K562 (cell line): ENCODE data around the gene ZNF74. TPM values are rescaled to one million over a fixed set of nuclear protein-coding genes. Genes with fewer than 3 reads are reported as not detected.

ENCODE experiments used
- ATAC-seq: fragments of 200-7000 bp; cut with Tn5 transposase; 3 replicates; pipeline ENCODE4 v1.9.1; 2020; ENCODE audit warnings: moderate library complexity
- BruUV-seq: library from RNA; stranded (reverse); fragments of 400-500 nt; replicated peaks from 2 replicates; lab custom pipeline; 2021; lab: Mats Ljungman, UMichigan
- CTCF ChIA-PET: fragments of 300-600 bp; formaldehyde crosslinking; extraction: SDS; loops from one replicate; lab custom pipeline; 2021; ENCODE audit warnings: low intra/inter-chr PET ratio; lab: Yijun Ruan, JAX
- POLR2A ChIA-PET: fragments of 300-600, 350-650 bp; sonication (Branson Sonifier 250); formaldehyde crosslinking; extraction: SDS; loops from one replicate; lab custom pipeline; 2021; ENCODE audit warnings: antibody characterized with exemption, inconsistent platforms; lab: Yijun Ruan, JAX
- DNase-seq, 4 experiments: peaks; one replicate each; pipeline versions ENCODE4 v3.0.0 to v3.0.0-alpha.2; 2011 to 2018; ENCODE audit warnings: low spot score in 3 of 4, mixed read lengths in 3 of 4; ENCODE audit errors: extremely low read depth in 1 of 4
- FAIRE-seq: peaks from 2 replicates; lab custom pipeline; 2011; peaks lifted over from hg19 to GRCh38; lab: Jason Lieb, UNC
- H2AFZ ChIP-seq: 2 replicates; pipeline ENCODE4 v1.6.0; 2011; ENCODE audit warnings: low read depth, low read length, control low read depth, inconsistent platforms
- H3K27ac ChIP-seq: fragments of 200-600 bp; 3 replicates; pipeline ENCODE4 v1.8.0; 2011; ENCODE audit warnings: low read depth, mild to moderate bottlenecking, control low read depth, inconsistent platforms, low read length, moderate library complexity, mixed read lengths; ENCODE audit errors: extremely low read depth
- H3K27me3 ChIP-seq, 2 experiments: fragments of 300-600 bp in 1 of 2; 2 replicates in 1 of 2; 3 replicates in 1 of 2; pipeline versions ENCODE4 v1.6.0 to v1.8.0; 2011; ENCODE audit warnings: inconsistent platforms in 2 of 2, low read length in 2 of 2, mild to moderate bottlenecking in 1 of 2, mixed read lengths in 1 of 2, moderate library complexity in 1 of 2; ENCODE audit not compliant: control insufficient read depth in 2 of 2, insufficient read depth in 2 of 2
- H3K36me3 ChIP-seq: fragments of 300-600 bp; 3 replicates; pipeline ENCODE4 v1.8.0; 2011; ENCODE audit warnings: mild to moderate bottlenecking, low read length, inconsistent platforms; ENCODE audit not compliant: control insufficient read depth, insufficient read depth
- H3K4me1 ChIP-seq, 2 experiments: fragments of 200-600 bp in 1 of 2; replicated peaks in 1 of 2; 2 replicates in 1 of 2; 3 replicates in 1 of 2; pipeline versions ENCODE4 v1.5.1 to v1.8.0; 2011; ENCODE audit warnings: inconsistent platforms in 2 of 2, low read length in 2 of 2, mild to moderate bottlenecking in 1 of 2, mixed read lengths in 1 of 2, moderate library complexity in 1 of 2; ENCODE audit not compliant: control insufficient read depth in 2 of 2, insufficient read depth in 2 of 2
- H3K4me2 ChIP-seq: 2 replicates; pipeline ENCODE4 v1.6.1; 2011; ENCODE audit warnings: low read length, control low read depth, inconsistent platforms, mixed read lengths; ENCODE audit not compliant: insufficient read depth
- H3K4me3 ChIP-seq: fragments of 200-600 bp; sonication (generic), shearing (Covaris generic); 2 replicates; pipeline ENCODE4 v1.5.1; 2016; ENCODE audit warnings: control low read depth, inconsistent platforms
- H3K79me2 ChIP-seq: fragments of 200-600 bp; 3 replicates; pipeline ENCODE4 v1.8.0; 2011; ENCODE audit warnings: low read length, inconsistent platforms; ENCODE audit not compliant: control insufficient read depth, insufficient read depth
- H3K9ac ChIP-seq, 2 experiments: 2 replicates each; pipeline versions ENCODE4 v1.6.0 to v1.6.1; 2011; ENCODE audit warnings: low read depth in 2 of 2, low read length in 2 of 2, control low read depth in 1 of 2, inconsistent platforms in 1 of 2, mild to moderate bottlenecking in 1 of 2, mixed read lengths in 1 of 2; ENCODE audit not compliant: insufficient read depth in 1 of 2
- H3K9me1 ChIP-seq: one replicate; pipeline ENCODE4 v1.6.0; 2011; ENCODE audit warnings: inconsistent platforms, mild to moderate bottlenecking, low read length, moderate library complexity; ENCODE audit not compliant: control insufficient read depth, insufficient read depth
- H3K9me3 ChIP-seq: replicated peaks from 2 replicates; pipeline ENCODE4 v1.5.1; 2011; ENCODE audit warnings: low read depth, low read length, inconsistent platforms; ENCODE audit not compliant: control insufficient read depth, insufficient read depth
- H4K20me1 ChIP-seq: replicated peaks from 2 replicates; pipeline ENCODE4 v1.6.1; 2011; ENCODE audit warnings: low read length, inconsistent platforms, mixed read lengths; ENCODE audit not compliant: control insufficient read depth, insufficient read depth
- ATF3 ChIP-seq, 2 experiments: fragments of 450-650 bp in 1 of 2; sonication (generic) in 1 of 2; formaldehyde crosslinking in 1 of 2; IDR thresholded peaks in 1 of 2; conservative IDR thresholded peaks in 1 of 2; 2 replicates each; pipeline versions ENCODE4 v1.6.1 to v1.8.1; 2016 to 2023; ENCODE audit warnings: mild to moderate bottlenecking in 2 of 2, moderate library complexity in 2 of 2, inconsistent platforms in 1 of 2, missing genetic modification reagents in 1 of 2
- HMGN3 ChIP-seq: IDR thresholded peaks from 2 replicates; pipeline ENCODE4 v1.6.1; 2011; ENCODE audit warnings: borderline replicate concordance, low read depth, mild to moderate bottlenecking, mixed read lengths, low read length; ENCODE audit not compliant: insufficient read length; ENCODE audit errors: extremely low read depth
- HMGXB4 ChIP-seq: sonication (generic); formaldehyde crosslinking; IDR thresholded peaks from 2 replicates; pipeline ENCODE4 v1.8.1; 2023; ENCODE audit warnings: mild to moderate bottlenecking, missing genetic modification reagents
- PHTF2 ChIP-seq: fragments of 250-450 bp; sonication (Bioruptor Pico); IDR thresholded peaks from 2 replicates; pipeline ENCODE4 v1.5.0; 2021; ENCODE audit warnings: mild to moderate bottlenecking
- SMAD3 ChIP-seq: fragments of 450-650 bp; formaldehyde crosslinking; conservative IDR thresholded peaks from 2 replicates; pipeline ENCODE4 v1.4.0; 2020; ENCODE audit warnings: mild to moderate bottlenecking
- WGBS: fragments of 100-300 bp; shearing (Covaris generic); methylation state at CpG from one replicate; pipeline ENCODE4 v1.1.6; 2016; ENCODE audit warnings: low coverage, mixed read lengths; ENCODE audit not compliant: insufficient coverage; ENCODE audit errors: missing lambda C conversion rate; 5-methylcytosine and 5-hydroxymethylcytosine counted together
- in situ Hi-C: fragments of 300-500 bp; cut with MboI; formaldehyde crosslinking; loops from 4 replicates; pipeline ENCODE4 v1.15.0; 2018; ENCODE audit warnings: inconsistent platforms, mixed read lengths
- intact Hi-C: fragments of 100-400 bp; cut with micrococcal nuclease; formaldehyde crosslinking; loops from 2 replicates; pipeline ENCODE4 v1.14.2; 2022
- polyA plus RNA-seq, 8 experiments: library from polyadenylated mRNA; depleted of rRNA in 4 of 8; stranded (reverse) in 5 of 8; unstranded in 3 of 8; fragments of >200 nt; fragmentation: Nextera tagmentation in 2 of 8; fragmentation: Illumina TruSeq in 1 of 8; extraction: Ambion mirVana in 2 of 8; extraction: Trizol in 1 of 8; gene quantifications; 2 replicates each; pipeline versions ENCODE4 v1.2.1 to v1.2.3, GENCODE V29; 2011 to 2014; ENCODE audit warnings: inconsistent platforms in 1 of 8, missing spikeins in 1 of 8
- total RNA-seq, 7 experiments: library from RNA; depleted of rRNA in 6 of 7; stranded (reverse); fragments of >200 nt in 6 of 7; fragmentation: Illumina TruSeq in 2 of 7; extraction: Trizol in 2 of 7; gene quantifications; 2 replicates each; pipeline versions ENCODE4 v1.2.1 to v1.2.3, GENCODE V29; 2011 to 2021; ENCODE audit warnings: low replicate concordance in 1 of 7
- TF ChIP-seq, protein P1 (sequence below): sonication (generic); formaldehyde crosslinking; IDR thresholded peaks from 2 replicates; pipeline ENCODE4 v1.8.0; 2023; ENCODE audit warnings: missing genetic modification reagents, mild to moderate bottlenecking, borderline replicate concordance
- TF ChIP-seq, protein P2 (sequence below): fragments of 150-350 bp; IDR thresholded peaks from 2 replicates; pipeline ENCODE4 v1.6.1; 2014; ENCODE audit warnings: low read depth, mild to moderate bottlenecking, low read length, borderline replicate concordance

ZNF74 gene
- total and polyA plus RNA-seq, 9 of the 15 experiments (the other 6 are each of a cell fraction or from before 2014, with no cell fraction given) = 2.4 to 53.5 (median 31.5) TPM

- CTCF ChIA-PET = no interaction called here
- no peak overlapping the region for H3K4me2 ChIP-seq
- 92% methylated on average over 45 of the region's 45 CpGs for WGBS
- FAIRE-seq = no peak
- in situ Hi-C loops (loop anchor here (25.0 kb wide), 2 partner anchors 282 to 1868 kb away; partner anchors contain the start of gene TMEM191B), intact Hi-C loops (no loop called here)
- peak in 1 of 4 experiments; percentile 32 for DNase-seq
- H4K20me1 ChIP-seq = 0 out of 2 replicates have a peak, but pooled peaks cover 6% of the 10 kb centered on the region
- H3K27me3 ChIP-seq = no peaks in the 10 kb centered on the region
- no peak overlapping the region for H3K27ac ChIP-seq
- no peaks in the 10 kb centered on the region for H3K79me2 ChIP-seq
- POLR2A ChIA-PET = interaction anchor here (0.7 to 8.9 kb wide), 4 partner anchors 11 to 320 kb away, joined by 3 to 84 read pairs (median 4); partner anchors contain the start of gene ZNF74
- no peak for ATAC-seq
- no peaks in the 10 kb centered on the region for H3K9me3 ChIP-seq
- no peak overlapping the region for H2AFZ ChIP-seq
- H3K36me3 ChIP-seq = peaks cover 62% of the 10 kb centered on the region; the same call in 2 of the 3 replicates
- no peak overlapping the region for H3K4me3 ChIP-seq
- peaks cover 0 to 8% of the 10 kb centered on the region in 2 experiments; a peak in 2 of 5 replicates for H3K4me1 ChIP-seq
- H3K9ac ChIP-seq = peak overlapping the region in 1 of 2 experiments; percentile 2; a peak in 1 of 4 replicates
- BruUV-seq = no TSS peak
- peaks cover 6% of the 10 kb centered on the region for H3K9me1 ChIP-seq
- TF ChIP-seq, protein P1, sequence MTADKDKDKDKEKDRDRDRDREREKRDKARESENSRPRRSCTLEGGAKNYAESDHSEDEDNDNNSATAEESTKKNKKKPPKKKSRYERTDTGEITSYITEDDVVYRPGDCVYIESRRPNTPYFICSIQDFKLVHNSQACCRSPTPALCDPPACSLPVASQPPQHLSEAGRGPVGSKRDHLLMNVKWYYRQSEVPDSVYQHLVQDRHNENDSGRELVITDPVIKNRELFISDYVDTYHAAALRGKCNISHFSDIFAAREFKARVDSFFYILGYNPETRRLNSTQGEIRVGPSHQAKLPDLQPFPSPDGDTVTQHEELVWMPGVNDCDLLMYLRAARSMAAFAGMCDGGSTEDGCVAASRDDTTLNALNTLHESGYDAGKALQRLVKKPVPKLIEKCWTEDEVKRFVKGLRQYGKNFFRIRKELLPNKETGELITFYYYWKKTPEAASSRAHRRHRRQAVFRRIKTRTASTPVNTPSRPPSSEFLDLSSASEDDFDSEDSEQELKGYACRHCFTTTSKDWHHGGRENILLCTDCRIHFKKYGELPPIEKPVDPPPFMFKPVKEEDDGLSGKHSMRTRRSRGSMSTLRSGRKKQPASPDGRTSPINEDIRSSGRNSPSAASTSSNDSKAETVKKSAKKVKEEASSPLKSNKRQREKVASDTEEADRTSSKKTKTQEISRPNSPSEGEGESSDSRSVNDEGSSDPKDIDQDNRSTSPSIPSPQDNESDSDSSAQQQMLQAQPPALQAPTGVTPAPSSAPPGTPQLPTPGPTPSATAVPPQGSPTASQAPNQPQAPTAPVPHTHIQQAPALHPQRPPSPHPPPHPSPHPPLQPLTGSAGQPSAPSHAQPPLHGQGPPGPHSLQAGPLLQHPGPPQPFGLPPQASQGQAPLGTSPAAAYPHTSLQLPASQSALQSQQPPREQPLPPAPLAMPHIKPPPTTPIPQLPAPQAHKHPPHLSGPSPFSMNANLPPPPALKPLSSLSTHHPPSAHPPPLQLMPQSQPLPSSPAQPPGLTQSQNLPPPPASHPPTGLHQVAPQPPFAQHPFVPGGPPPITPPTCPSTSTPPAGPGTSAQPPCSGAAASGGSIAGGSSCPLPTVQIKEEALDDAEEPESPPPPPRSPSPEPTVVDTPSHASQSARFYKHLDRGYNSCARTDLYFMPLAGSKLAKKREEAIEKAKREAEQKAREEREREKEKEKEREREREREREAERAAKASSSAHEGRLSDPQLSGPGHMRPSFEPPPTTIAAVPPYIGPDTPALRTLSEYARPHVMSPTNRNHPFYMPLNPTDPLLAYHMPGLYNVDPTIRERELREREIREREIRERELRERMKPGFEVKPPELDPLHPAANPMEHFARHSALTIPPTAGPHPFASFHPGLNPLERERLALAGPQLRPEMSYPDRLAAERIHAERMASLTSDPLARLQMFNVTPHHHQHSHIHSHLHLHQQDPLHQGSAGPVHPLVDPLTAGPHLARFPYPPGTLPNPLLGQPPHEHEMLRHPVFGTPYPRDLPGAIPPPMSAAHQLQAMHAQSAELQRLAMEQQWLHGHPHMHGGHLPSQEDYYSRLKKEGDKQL (CRISPR knock-in tag) = 0 out of 2 replicates have a peak, but pooled peaks have one; percentile 24
- TF ChIP-seq HMGXB4 (CRISPR knock-in tag) (no peak), PHTF2 (CRISPR knock-in tag) (no peak), ATF3 (IDR thresholded peaks at IDR 0.05) (no peak), ATF3 (CRISPR knock-in tag; conservative IDR thresholded peaks at IDR 0.05) (no peak), HMGN3 (peak; percentile 20), SMAD3 (CRISPR knock-in tag) (no peak)
- TF ChIP-seq, protein P2, sequence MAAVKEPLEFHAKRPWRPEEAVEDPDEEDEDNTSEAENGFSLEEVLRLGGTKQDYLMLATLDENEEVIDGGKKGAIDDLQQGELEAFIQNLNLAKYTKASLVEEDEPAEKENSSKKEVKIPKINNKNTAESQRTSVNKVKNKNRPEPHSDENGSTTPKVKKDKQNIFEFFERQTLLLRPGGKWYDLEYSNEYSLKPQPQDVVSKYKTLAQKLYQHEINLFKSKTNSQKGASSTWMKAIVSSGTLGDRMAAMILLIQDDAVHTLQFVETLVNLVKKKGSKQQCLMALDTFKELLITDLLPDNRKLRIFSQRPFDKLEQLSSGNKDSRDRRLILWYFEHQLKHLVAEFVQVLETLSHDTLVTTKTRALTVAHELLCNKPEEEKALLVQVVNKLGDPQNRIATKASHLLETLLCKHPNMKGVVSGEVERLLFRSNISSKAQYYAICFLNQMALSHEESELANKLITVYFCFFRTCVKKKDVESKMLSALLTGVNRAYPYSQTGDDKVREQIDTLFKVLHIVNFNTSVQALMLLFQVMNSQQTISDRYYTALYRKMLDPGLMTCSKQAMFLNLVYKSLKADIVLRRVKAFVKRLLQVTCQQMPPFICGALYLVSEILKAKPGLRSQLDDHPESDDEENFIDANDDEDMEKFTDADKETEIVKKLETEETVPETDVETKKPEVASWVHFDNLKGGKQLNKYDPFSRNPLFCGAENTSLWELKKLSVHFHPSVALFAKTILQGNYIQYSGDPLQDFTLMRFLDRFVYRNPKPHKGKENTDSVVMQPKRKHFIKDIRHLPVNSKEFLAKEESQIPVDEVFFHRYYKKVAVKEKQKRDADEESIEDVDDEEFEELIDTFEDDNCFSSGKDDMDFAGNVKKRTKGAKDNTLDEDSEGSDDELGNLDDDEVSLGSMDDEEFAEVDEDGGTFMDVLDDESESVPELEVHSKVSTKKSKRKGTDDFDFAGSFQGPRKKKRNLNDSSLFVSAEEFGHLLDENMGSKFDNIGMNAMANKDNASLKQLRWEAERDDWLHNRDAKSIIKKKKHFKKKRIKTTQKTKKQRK = no peak
These were observed 11.5 kb downstream of the ZNF74 start for GRCh38 chr22:20405291-20405930.
